Right lobe of liver (tissue), 4 donors: Measurements from ENCODE around the gene RNF223.

Source experiments
- CTCF ChIP-seq, 4 donors: fragments of 200-600 bp in 3 of 4; fragments of 450-650 bp in 1 of 4; IDR thresholded peaks; one replicate each; pipeline versions ENCODE4 v1.5.1 to v1.8.0; 2016 to 2022; ENCODE audit warnings: antibody characterized with exemption in 4 of 4, mild to moderate bottlenecking in 2 of 4
- POLR2A ChIP-seq: fragments of 450-650 bp; IDR thresholded peaks from one replicate; pipeline ENCODE4 v1.6.1; 2017; ENCODE audit warnings: antibody characterized with exemption, mild to moderate bottlenecking
- donor health status: DM: no; HTN: no; CAD: no.
- donor health status: DM: no; HTN: no; CAD: no.
- donor health status: DM: no; HTN: yes; CAD: no.

- TF ChIP-seq CTCF (IDR thresholded peaks at IDR 0.05), result no peak
- no peak for TF ChIP-seq POLR2A
Measured at GRCh38 chr1:1035291-1035943, 38.7 kb downstream of the RNF223 start.
